ENCODE data around the gene CYP19A1.

Gene CYP19A1

DNA sequence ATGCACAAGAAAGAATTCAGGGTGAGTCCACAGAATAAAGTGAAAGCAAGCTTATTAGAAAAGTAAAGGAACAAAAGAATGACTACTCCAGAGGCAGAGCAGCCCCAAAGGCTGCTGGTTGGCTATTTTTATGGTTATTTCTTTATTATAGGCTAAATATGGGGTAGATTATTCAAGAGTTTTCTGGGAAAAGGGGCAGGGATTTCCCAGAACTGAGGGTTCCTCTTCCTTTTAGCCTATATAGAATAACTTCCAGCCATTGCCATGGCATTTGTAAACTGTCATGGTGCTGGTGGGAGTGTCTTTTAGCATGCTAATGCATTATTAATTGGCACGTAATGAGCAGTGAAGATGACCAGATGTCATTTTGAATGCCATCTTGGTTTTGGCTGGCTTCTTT, 16.7 kb upstream of the CYP19A1 start:
- H3K4me1 ChIP-seq (ENCODE audit: low read depth, poor library complexity, severe bottlenecking): peaks cover 13% of the 10 kb centered on the region
- TF ChIP-seq, protein P1, sequence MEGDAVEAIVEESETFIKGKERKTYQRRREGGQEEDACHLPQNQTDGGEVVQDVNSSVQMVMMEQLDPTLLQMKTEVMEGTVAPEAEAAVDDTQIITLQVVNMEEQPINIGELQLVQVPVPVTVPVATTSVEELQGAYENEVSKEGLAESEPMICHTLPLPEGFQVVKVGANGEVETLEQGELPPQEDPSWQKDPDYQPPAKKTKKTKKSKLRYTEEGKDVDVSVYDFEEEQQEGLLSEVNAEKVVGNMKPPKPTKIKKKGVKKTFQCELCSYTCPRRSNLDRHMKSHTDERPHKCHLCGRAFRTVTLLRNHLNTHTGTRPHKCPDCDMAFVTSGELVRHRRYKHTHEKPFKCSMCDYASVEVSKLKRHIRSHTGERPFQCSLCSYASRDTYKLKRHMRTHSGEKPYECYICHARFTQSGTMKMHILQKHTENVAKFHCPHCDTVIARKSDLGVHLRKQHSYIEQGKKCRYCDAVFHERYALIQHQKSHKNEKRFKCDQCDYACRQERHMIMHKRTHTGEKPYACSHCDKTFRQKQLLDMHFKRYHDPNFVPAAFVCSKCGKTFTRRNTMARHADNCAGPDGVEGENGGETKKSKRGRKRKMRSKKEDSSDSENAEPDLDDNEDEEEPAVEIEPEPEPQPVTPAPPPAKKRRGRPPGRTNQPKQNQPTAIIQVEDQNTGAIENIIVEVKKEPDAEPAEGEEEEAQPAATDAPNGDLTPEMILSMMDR (conservative IDR thresholded peaks at IDR 0.05; ENCODE audit: low read depth, low read length): no peak
- H3K4me3 ChIP-seq (IDR thresholded peaks at IDR 0.05; ENCODE audit: insufficient read depth, low read depth, low read length): no peak overlapping the region
- H3K36me3 ChIP-seq (ENCODE audit: insufficient read depth): no peaks in the 10 kb centered on the region
- H3K79me2 ChIP-seq (ENCODE audit: insufficient read depth, low read depth): no peaks in the 10 kb centered on the region
- no peak overlapping the region for H3K27ac ChIP-seq
- no peaks in the 10 kb centered on the region; the same call in 1 of the 2 replicates for H3K27me3 ChIP-seq (ENCODE audit: insufficient read depth, low read depth)
- H2AFZ ChIP-seq (ENCODE audit: low read depth): no peak overlapping the region
- no peaks in the 10 kb centered on the region for H4K20me1 ChIP-seq (ENCODE audit: insufficient read depth)
- H3K4me2 ChIP-seq: no peak overlapping the region
- H3K9ac ChIP-seq: no peak overlapping the region

DNA sequence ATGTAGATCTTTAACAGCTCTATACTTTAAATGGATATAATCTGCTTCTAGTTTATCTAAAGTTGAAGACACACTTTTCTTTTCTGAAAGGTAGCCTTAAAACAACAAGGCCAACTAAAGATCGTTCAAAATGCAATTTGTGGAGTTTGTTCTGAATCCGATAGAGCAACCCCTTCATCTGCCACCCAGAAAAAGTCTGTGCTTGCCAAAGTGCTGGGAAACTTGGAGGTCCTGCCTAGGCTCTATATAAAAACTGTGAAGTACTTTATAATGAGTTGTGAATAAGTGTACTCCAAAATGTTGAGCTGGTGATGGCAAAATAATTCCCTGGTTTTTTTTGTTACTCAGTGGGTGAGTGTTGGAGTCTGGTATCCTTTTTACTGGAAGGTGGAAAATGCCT, 15.6 kb upstream of the CYP19A1 start:
- Histone ChIP-seq H3K4me3 (IDR thresholded peaks at IDR 0.05; ENCODE audit: insufficient read depth, low read depth, low read length) (no peak overlapping the region), H3K79me2 (ENCODE audit: insufficient read depth, low read depth) (no peaks in the 10 kb centered on the region), H3K27me3 (ENCODE audit: insufficient read depth, low read depth) (no peaks in the 10 kb centered on the region; the same call in 1 of the 2 replicates), H3K4me2 (no peak overlapping the region), H3K36me3 (ENCODE audit: insufficient read depth) (no peaks in the 10 kb centered on the region), H3K27ac (no peak overlapping the region), H3K4me1 (ENCODE audit: low read depth, poor library complexity, severe bottlenecking) (peaks cover 24% of the 10 kb centered on the region), H4K20me1 (ENCODE audit: insufficient read depth) (no peaks in the 10 kb centered on the region), H2AFZ (ENCODE audit: low read depth) (no peak overlapping the region), H3K9ac (no peak overlapping the region)
- TF ChIP-seq, protein P1 (conservative IDR thresholded peaks at IDR 0.05; ENCODE audit: low read depth, low read length): no peak

DNA sequence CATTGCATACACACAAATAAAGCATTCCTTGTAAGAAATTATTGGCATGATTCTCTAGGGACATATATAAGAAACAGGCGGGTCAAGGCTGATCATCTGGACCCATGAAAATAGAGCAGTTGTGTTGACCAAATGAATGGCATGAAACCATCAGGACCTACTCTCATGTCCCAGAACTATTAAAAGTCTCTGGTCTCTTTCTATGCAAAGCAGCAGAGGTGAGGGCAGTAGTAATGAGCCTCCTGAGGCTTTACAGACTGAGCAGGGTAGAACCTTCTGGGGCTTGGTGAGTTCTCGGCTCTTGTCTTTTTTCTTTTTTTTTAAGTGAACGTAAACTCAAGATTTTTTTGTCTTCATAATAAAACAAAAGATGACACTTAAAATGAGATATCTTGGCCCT, 12.3 kb upstream of the CYP19A1 start:
- no peak overlapping the region for H3K4me2 ChIP-seq
- H3K36me3 ChIP-seq (ENCODE audit: insufficient read depth): no peaks in the 10 kb centered on the region
- H3K79me2 ChIP-seq (ENCODE audit: insufficient read depth, low read depth): no peaks in the 10 kb centered on the region
- peaks cover 48% of the 10 kb centered on the region for H3K4me1 ChIP-seq (ENCODE audit: low read depth, poor library complexity, severe bottlenecking)
- H3K27ac ChIP-seq: no peak overlapping the region
- no peaks in the 10 kb centered on the region; the same call in 1 of the 2 replicates for H3K27me3 ChIP-seq (ENCODE audit: insufficient read depth, low read depth)
- no peak overlapping the region for H3K9ac ChIP-seq
- no peak overlapping the region for H2AFZ ChIP-seq (ENCODE audit: low read depth)
- TF ChIP-seq, protein P1 (conservative IDR thresholded peaks at IDR 0.05; ENCODE audit: low read depth, low read length): no peak
- no peaks in the 10 kb centered on the region for H4K20me1 ChIP-seq (ENCODE audit: insufficient read depth)
- H3K4me3 ChIP-seq (IDR thresholded peaks at IDR 0.05; ENCODE audit: insufficient read depth, low read depth, low read length): no peak overlapping the region

DNA sequence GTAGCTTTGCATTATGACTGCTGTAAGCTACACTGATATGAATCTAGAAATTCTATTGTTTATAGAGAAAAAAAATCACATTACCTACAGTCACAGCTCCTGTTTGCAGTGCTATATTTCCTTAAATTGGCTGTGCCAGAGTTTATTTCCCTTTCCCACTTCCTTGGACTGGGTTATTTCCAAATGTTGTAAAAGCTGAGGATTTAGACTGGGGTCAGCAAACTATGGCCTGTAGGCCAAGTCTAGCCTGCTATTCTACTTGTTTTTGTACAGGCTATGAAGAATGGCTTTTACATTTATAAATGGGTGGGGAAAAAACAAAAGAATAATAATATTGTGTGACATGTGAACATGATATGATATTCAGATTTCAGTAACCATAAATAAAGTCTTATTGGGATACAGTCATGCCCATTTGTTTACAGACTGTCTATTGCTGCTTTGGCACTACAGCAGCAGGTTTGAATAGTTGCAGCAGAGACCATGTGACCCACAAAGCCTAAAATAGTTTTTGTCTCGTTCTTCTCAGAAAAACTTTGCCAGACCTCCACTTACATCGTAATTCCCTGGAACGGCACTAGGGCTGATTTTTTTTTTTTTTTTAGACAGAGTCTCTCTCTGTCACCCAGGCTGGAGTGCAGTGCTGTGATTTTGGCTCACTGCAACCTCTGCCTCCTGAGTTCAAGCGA, 10.9 kb upstream of the CYP19A1 start:
- Histone ChIP-seq H3K4me1 (ENCODE audit: low read depth, poor library complexity, severe bottlenecking) (peaks cover 48% of the 10 kb centered on the region), H2AFZ (ENCODE audit: low read depth) (no peak overlapping the region), H4K20me1 (ENCODE audit: insufficient read depth) (no peaks in the 10 kb centered on the region), H3K36me3 (ENCODE audit: insufficient read depth) (no peaks in the 10 kb centered on the region), H3K4me2 (peak overlapping the region; percentile 89), H3K79me2 (ENCODE audit: insufficient read depth, low read depth) (no peaks in the 10 kb centered on the region), H3K4me3 (IDR thresholded peaks at IDR 0.05; ENCODE audit: insufficient read depth, low read depth, low read length) (no peak overlapping the region), H3K27me3 (ENCODE audit: insufficient read depth, low read depth) (no peaks in the 10 kb centered on the region), H3K27ac (peak overlapping the region; percentile 66), H3K9ac (no peak overlapping the region)
- TF ChIP-seq, protein P1 (conservative IDR thresholded peaks at IDR 0.05; ENCODE audit: low read depth, low read length): no peak

All from KMS-11 (cell line).